Neutrophil (primary cell): ENCODE results near the gene SEC24C.

ENCODE experiments used
- H3K27ac ChIP-seq: fragments of 200-600 bp; sonication (generic); 2 replicates; pipeline ENCODE4 v1.5.1; 2016; ENCODE audit warnings: mild to moderate bottlenecking, moderate library complexity
- H3K27me3 ChIP-seq: fragments of 200-600 bp; sonication (generic); 2 replicates; pipeline ENCODE4 v1.6.0; 2016; ENCODE audit warnings: mild to moderate bottlenecking
- H3K36me3 ChIP-seq: fragments of 200-600 bp; sonication (generic); 2 replicates; pipeline ENCODE4 v1.5.1; 2017
- H3K4me1 ChIP-seq, 2 experiments: fragments of 200-600 bp in 1 of 2; sonication (generic) in 1 of 2; 1 replicate in 1 of 2; 2 replicates in 1 of 2; pipeline versions ENCODE4 v1.5.1 to v1.6.1; 2013 to 2016; ENCODE audit warnings: low read depth in 1 of 2, low read length in 1 of 2, mild to moderate bottlenecking in 1 of 2, moderate library complexity in 1 of 2; ENCODE audit not compliant: control insufficient read depth in 1 of 2, insufficient read depth in 1 of 2
- H3K4me3 ChIP-seq, 2 experiments: fragments of 200-600 bp in 1 of 2; sonication (generic) in 1 of 2; 1 replicate in 1 of 2; 2 replicates in 1 of 2; pipeline ENCODE4 v1.5.1; 2013 to 2016; ENCODE audit warnings: low read depth in 1 of 2, low read length in 1 of 2, mild to moderate bottlenecking in 1 of 2, moderate library complexity in 1 of 2
- H3K9me3 ChIP-seq: fragments of 200-600 bp; sonication (generic); 2 replicates; pipeline ENCODE4 v1.5.1; 2016
- TF ChIP-seq, protein P1 (sequence below): fragments of 200-600 bp; sonication (generic); IDR thresholded peaks from 2 replicates; pipeline ENCODE4 v1.5.1; 2016; ENCODE audit warnings: antibody characterized with exemption

The SEC24C gene

DNA sequence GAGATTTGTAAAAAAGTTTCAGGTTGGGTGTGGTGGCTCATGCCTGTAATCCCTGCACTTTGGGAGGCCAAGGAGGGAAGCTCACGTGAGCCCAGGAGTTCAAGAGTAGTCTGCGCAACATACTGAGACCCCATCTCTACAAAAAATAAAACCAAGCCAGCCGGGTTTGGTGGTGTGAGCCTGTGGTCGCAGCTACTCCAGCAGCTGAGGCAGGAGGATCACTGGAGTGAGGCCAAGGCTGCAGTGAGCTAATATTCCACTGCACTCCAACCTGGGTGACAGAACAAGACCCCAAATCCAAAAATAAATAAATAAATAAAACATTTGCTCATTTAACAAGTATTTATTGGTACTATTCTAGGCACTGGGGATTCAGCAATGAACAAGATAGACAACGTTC is 36.1 kb downstream of the SEC24C start:
- H3K4me1 ChIP-seq = peaks cover 28 to 32% of the 10 kb centered on the region in 2 experiments
- no peaks in the 10 kb centered on the region for H3K9me3 ChIP-seq
- no peak overlapping the region for H3K4me3 ChIP-seq
- H3K27ac ChIP-seq = no peak overlapping the region
- H3K27me3 ChIP-seq = no peaks in the 10 kb centered on the region
- no peaks in the 10 kb centered on the region for H3K36me3 ChIP-seq
- TF ChIP-seq, protein P1, sequence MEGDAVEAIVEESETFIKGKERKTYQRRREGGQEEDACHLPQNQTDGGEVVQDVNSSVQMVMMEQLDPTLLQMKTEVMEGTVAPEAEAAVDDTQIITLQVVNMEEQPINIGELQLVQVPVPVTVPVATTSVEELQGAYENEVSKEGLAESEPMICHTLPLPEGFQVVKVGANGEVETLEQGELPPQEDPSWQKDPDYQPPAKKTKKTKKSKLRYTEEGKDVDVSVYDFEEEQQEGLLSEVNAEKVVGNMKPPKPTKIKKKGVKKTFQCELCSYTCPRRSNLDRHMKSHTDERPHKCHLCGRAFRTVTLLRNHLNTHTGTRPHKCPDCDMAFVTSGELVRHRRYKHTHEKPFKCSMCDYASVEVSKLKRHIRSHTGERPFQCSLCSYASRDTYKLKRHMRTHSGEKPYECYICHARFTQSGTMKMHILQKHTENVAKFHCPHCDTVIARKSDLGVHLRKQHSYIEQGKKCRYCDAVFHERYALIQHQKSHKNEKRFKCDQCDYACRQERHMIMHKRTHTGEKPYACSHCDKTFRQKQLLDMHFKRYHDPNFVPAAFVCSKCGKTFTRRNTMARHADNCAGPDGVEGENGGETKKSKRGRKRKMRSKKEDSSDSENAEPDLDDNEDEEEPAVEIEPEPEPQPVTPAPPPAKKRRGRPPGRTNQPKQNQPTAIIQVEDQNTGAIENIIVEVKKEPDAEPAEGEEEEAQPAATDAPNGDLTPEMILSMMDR = no peak

DNA sequence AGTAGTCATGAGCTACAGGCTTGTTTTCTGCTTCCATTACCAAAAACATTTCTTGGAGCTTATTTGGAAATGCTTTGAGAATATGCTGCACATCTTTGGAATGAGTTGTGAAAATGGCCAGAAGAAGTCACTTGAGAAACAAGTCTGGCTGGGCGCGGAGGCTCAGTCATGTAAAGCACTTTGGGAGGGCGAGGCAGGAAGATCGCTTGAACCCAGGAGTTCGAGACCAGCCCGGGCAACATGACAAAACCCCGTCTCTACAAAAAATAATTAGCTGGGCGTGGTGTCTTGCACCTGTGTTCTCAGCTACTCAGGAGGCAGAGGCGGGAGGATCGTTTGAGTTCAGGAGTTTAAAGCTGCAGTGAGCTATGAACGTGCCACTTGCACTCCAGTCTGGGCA is 36.8 kb downstream of the SEC24C start:
- H3K4me3 ChIP-seq = peak overlapping the region; percentile 79 to 82
- TF ChIP-seq, protein P1 = no peak

DNA sequence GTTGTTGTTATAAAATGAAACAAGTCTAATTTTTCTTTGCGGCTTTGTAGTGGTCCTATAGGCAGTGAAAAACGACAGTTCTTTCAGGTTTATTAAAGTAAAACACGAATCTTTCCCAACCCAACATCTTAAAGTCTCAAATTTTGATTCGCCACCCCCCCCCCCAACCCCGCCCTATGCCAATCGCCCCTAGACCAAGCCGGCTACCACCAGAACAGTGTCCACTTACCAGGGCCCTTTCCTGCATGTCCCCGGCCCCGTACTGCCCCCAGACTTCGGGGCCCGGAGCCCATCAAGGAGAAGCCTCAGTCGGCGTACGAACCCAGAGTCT is 37.3 kb downstream of the SEC24C start:
- H3K9me3 ChIP-seq = no peaks in the 10 kb centered on the region
- H3K27ac ChIP-seq = peak overlapping the region; percentile 80
- TF ChIP-seq, protein P1 = no peak
- H3K4me1 ChIP-seq = peaks cover 32 to 37% of the 10 kb centered on the region in 2 experiments
- peak overlapping the region; percentile 79 to 82 for H3K4me3 ChIP-seq
- H3K27me3 ChIP-seq = no peaks in the 10 kb centered on the region
- no peaks in the 10 kb centered on the region for H3K36me3 ChIP-seq

More for the DNA sequence above, 36.8 kb downstream of the SEC24C start:
- no peaks in the 10 kb centered on the region for H3K36me3 ChIP-seq
- H3K27me3 ChIP-seq = no peaks in the 10 kb centered on the region
- H3K4me1 ChIP-seq = peaks cover 27 to 31% of the 10 kb centered on the region in 2 experiments
- no peaks in the 10 kb centered on the region for H3K9me3 ChIP-seq
- peak overlapping the region; percentile 80 for H3K27ac ChIP-seq

DNA sequence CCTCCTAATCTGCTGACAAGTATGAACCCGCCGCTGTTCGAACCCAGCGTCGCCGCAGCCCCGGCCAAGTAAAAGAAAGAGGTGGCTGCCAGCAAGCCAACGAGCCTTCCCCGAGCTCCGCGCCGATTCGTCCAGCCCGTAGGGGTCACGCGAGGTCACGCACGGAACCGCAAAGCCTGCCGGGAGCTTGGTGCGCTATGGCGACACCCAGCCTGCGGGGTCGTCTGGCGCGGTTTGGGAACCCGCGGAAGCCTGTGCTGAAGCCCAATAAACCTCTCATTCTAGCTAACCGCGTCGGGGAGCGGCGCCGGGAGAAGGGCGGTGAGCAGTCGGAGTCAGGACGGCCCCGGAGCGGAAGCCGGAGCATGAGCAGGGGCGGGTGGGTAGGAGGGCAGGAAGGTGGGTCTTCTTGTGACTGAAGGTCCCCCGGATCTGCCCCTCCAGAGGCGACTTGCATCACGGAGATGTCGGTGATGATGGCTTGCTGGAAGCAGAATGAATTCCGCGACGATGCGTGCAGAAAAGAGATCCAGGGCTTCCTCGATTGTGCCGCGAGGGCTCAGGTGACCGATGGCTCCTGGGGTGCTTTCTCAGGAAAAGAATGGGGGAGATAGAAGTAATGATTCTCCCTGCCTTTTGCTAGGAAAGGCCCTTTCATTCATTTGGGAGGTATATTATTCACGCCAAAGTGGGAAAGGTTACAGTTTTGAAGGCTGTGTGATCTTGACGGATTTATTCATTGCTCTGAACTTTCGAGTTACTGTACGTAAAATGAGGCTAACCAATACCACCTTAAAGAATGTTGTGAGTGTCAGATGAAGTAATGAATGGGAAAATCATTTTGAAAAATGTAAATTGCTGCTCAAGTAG is 37.9 kb downstream of the SEC24C start, which contains the start of gene CHCHD1:
Gene CHCHD1, plus strand, starts transcription at position 170 of the 870 bp plus-strand sequence. Its CDS starts 28 bp downstream, at position 198.
- Histone ChIP-seq H3K4me3 (peak within 1 kb of the TSS; percentile 79 to 82), H3K9me3 (no peaks in the 10 kb centered on the region), H3K27me3 (no peaks in the 10 kb centered on the region), H3K4me1 (peaks cover 38 to 42% of the 10 kb centered on the region in 2 experiments), H3K27ac (peak within 1 kb of the TSS; percentile 80), H3K36me3 (no peaks in the 10 kb centered on the region)
- TF ChIP-seq, protein P1 = peak; percentile 39

DNA sequence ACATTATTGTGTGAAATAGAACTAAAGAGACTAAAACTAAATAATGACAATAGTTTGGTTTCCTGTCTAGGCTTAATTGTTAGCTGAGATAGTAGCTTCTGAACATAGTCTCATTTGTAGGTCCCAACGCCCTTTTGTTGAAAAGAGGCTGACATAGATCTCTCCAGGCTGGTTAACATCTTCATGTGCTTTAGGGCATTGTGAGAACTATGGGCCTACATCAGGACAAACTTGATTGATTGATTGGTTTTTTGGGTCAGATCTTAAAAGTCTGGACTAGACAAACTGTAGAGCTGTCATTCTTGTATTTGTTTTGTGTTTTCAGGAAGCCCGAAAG is 38.5 kb downstream of the SEC24C start:
- H3K4me1 ChIP-seq = peaks cover 42 to 46% of the 10 kb centered on the region in 2 experiments
- no peaks in the 10 kb centered on the region for H3K27me3 ChIP-seq
- H3K36me3 ChIP-seq = no peaks in the 10 kb centered on the region
- H3K4me3 ChIP-seq = peak overlapping the region; percentile 79 to 82
- no peaks in the 10 kb centered on the region for H3K9me3 ChIP-seq
- TF ChIP-seq, protein P1 = no peak
- H3K27ac ChIP-seq = peak overlapping the region; percentile 80
